HepG2 (cell line): Measurements from ENCODE around the gene MAPK8IP1. TPM values are rescaled to one million over a fixed set of nuclear protein-coding genes. Genes with fewer than 3 reads are reported as not detected.

ENCODE experiments used
- ATM ChIP-seq: fragments of 450-650 bp; IDR thresholded peaks from 2 replicates; pipeline ENCODE4 v1.7.1; 2017; ENCODE audit warnings: mild to moderate bottlenecking, borderline replicate concordance
- CC2D1A ChIP-seq: sonication (generic); formaldehyde crosslinking; IDR thresholded peaks from 2 replicates; pipeline ENCODE4 v1.8.1; 2023; ENCODE audit warnings: mild to moderate bottlenecking, missing genetic modification reagents
- EHMT2 ChIP-seq: fragments of 200-600 bp; sonication (generic); IDR thresholded peaks from 2 replicates; pipeline ENCODE4 v1.7.0; 2017; ENCODE audit warnings: antibody characterized with exemption, low read depth, low read length, borderline replicate concordance
- ERF ChIP-seq: IDR thresholded peaks from 2 replicates; pipeline ENCODE4 v1.6.1; 2018; ENCODE audit warnings: missing biosample characterization, missing genetic modification reagents
- HHEX ChIP-seq: IDR thresholded peaks from 2 replicates; pipeline ENCODE4 v1.6.1; 2016; ENCODE audit warnings: control low read depth
- IKZF5 ChIP-seq: IDR thresholded peaks from 2 replicates; pipeline ENCODE4 v1.6.1; 2018; ENCODE audit warnings: missing genetic modification reagents, mild to moderate bottlenecking, missing compliant biosample characterization
- JUNB ChIP-seq: sonication (generic); formaldehyde crosslinking; IDR thresholded peaks from 2 replicates; pipeline ENCODE4 v1.8.0; 2022; ENCODE audit warnings: missing genetic modification reagents, mild to moderate bottlenecking, borderline replicate concordance
- KMT2A ChIP-seq: sonication (generic); formaldehyde crosslinking; IDR thresholded peaks from 2 replicates; pipeline ENCODE4 v1.4.0; 2020; ENCODE audit warnings: missing genetic modification reagents
- MTF2 ChIP-seq: sonication (generic); formaldehyde crosslinking; IDR thresholded peaks from 2 replicates; pipeline ENCODE4 v1.5.0; 2020; ENCODE audit warnings: missing genetic modification reagents, borderline replicate concordance
- POGZ ChIP-seq: sonication (generic); formaldehyde crosslinking; IDR thresholded peaks from 2 replicates; pipeline ENCODE4 v1.4.0; 2020; ENCODE audit warnings: mild to moderate bottlenecking, missing genetic modification reagents
- SOX5 ChIP-seq: IDR thresholded peaks from 2 replicates; pipeline ENCODE4 v1.6.1; 2016; ENCODE audit warnings: borderline replicate concordance
- SP140L ChIP-seq: sonication (generic); formaldehyde crosslinking; IDR thresholded peaks from 2 replicates; pipeline ENCODE4 v1.4.0; 2020; ENCODE audit warnings: missing genetic modification reagents, borderline replicate concordance
- ZFP82 ChIP-seq: sonication (generic); formaldehyde crosslinking; IDR thresholded peaks from 2 replicates; pipeline ENCODE4 v1.5.1; 2020; ENCODE audit warnings: mild to moderate bottlenecking, missing genetic modification reagents, borderline replicate concordance
- ZNF572 ChIP-seq: sonication (generic); formaldehyde crosslinking; IDR thresholded peaks from 2 replicates; pipeline ENCODE4 v1.5.1; 2020; ENCODE audit warnings: mild to moderate bottlenecking, missing genetic modification reagents
- ZNF576 ChIP-seq: sonication (generic); formaldehyde crosslinking; IDR thresholded peaks from 2 replicates; pipeline ENCODE4 v1.4.0; 2020; ENCODE audit warnings: mild to moderate bottlenecking, missing genetic modification reagents
- ZNF670 ChIP-seq: sonication (generic); formaldehyde crosslinking; IDR thresholded peaks from 2 replicates; pipeline ENCODE4 v1.8.0; 2022; ENCODE audit warnings: mild to moderate bottlenecking, missing genetic modification reagents, borderline replicate concordance
- polyA plus RNA-seq, 8 experiments: library from polyadenylated mRNA; depleted of rRNA in 3 of 8; stranded (reverse) in 7 of 8; unstranded in 1 of 8; fragments of >200 nt; fragmentation: Illumina TruSeq in 4 of 8; extraction: Trizol in 4 of 8; gene quantifications; 2 replicates each; pipeline versions ENCODE4 v1.2.1 to v1.2.3, GENCODE V29; 2011 to 2016; ENCODE audit warnings: low read depth in 4 of 8, missing spikeins in 1 of 8, mixed read lengths in 1 of 8; ENCODE audit not compliant: insufficient read depth in 1 of 8
- total RNA-seq, 5 experiments: library from RNA; depleted of rRNA; stranded (reverse); fragments of >200 nt; fragmentation: Illumina TruSeq; extraction: Trizol; gene quantifications; 2 replicates each; pipeline ENCODE4 v1.2.3, GENCODE V29; 2016; ENCODE audit warnings: low read depth in 1 of 5
- TF ChIP-seq, protein P1 (sequence below): IDR thresholded peaks from 2 replicates; pipeline ENCODE4 v1.4.0; 2020; ENCODE audit warnings: mild to moderate bottlenecking, missing genetic modification reagents
- TF ChIP-seq, protein P2 (sequence below): sonication (generic); formaldehyde crosslinking; conservative IDR thresholded peaks from 2 replicates; pipeline ENCODE4 v1.4.0; 2020; ENCODE audit warnings: missing genetic modification reagents

The MAPK8IP1 gene
- total and polyA plus RNA-seq, 2 of the 13 experiments (the other 11 are each of a cell fraction or from before 2014, with no cell fraction given): 2.2 to 4.2 TPM

- TF ChIP-seq, protein P1, sequence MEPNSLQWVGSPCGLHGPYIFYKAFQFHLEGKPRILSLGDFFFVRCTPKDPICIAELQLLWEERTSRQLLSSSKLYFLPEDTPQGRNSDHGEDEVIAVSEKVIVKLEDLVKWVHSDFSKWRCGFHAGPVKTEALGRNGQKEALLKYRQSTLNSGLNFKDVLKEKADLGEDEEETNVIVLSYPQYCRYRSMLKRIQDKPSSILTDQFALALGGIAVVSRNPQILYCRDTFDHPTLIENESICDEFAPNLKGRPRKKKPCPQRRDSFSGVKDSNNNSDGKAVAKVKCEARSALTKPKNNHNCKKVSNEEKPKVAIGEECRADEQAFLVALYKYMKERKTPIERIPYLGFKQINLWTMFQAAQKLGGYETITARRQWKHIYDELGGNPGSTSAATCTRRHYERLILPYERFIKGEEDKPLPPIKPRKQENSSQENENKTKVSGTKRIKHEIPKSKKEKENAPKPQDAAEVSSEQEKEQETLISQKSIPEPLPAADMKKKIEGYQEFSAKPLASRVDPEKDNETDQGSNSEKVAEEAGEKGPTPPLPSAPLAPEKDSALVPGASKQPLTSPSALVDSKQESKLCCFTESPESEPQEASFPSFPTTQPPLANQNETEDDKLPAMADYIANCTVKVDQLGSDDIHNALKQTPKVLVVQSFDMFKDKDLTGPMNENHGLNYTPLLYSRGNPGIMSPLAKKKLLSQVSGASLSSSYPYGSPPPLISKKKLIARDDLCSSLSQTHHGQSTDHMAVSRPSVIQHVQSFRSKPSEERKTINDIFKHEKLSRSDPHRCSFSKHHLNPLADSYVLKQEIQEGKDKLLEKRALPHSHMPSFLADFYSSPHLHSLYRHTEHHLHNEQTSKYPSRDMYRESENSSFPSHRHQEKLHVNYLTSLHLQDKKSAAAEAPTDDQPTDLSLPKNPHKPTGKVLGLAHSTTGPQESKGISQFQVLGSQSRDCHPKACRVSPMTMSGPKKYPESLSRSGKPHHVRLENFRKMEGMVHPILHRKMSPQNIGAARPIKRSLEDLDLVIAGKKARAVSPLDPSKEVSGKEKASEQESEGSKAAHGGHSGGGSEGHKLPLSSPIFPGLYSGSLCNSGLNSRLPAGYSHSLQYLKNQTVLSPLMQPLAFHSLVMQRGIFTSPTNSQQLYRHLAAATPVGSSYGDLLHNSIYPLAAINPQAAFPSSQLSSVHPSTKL (CRISPR knock-in tag): 0 out of 2 replicates have a peak, but pooled peaks have one; percentile 11
- TF ChIP-seq, protein P2, sequence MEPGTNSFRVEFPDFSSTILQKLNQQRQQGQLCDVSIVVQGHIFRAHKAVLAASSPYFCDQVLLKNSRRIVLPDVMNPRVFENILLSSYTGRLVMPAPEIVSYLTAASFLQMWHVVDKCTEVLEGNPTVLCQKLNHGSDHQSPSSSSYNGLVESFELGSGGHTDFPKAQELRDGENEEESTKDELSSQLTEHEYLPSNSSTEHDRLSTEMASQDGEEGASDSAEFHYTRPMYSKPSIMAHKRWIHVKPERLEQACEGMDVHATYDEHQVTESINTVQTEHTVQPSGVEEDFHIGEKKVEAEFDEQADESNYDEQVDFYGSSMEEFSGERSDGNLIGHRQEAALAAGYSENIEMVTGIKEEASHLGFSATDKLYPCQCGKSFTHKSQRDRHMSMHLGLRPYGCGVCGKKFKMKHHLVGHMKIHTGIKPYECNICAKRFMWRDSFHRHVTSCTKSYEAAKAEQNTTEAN: 0 out of 2 replicates have a peak, but pooled peaks have one; percentile 25
- TF ChIP-seq ATM (no peak), ZNF572 (CRISPR knock-in tag) (no peak), KMT2A (CRISPR knock-in tag) (peak; percentile 52; the same call in 1 of the 2 replicates), CC2D1A (CRISPR knock-in tag) (no peak), ZNF576 (CRISPR knock-in tag) (no peak), ZNF670 (CRISPR knock-in tag) (no peak), SOX5 (CRISPR knock-in tag) (no peak), ZFP82 (CRISPR knock-in tag) (no peak), HHEX (CRISPR knock-in tag) (no peak), SP140L (CRISPR knock-in tag) (0 out of 2 replicates have a peak, but pooled peaks have one; percentile 50), IKZF5 (CRISPR knock-in tag) (peak; percentile 71; the same call in 1 of the 2 replicates), MTF2 (CRISPR knock-in tag) (no peak), POGZ (CRISPR knock-in tag) (no peak; the same call in 1 of the 2 replicates), EHMT2 (peak; percentile 75; the same call in 1 of the 2 replicates), ERF (CRISPR knock-in tag) (0 out of 2 replicates have a peak, but pooled peaks have one; percentile 57), JUNB (CRISPR knock-in tag) (no peak)
Observed at GRCh38 chr11:45885274-45885920, at the start of gene MAPK8IP1 (continued).
